SK-N-MC (cell line): ENCODE measurements around the gene RALGAPA2.

ENCODE experiments used
- EZH2 ChIP-seq: fragments of 200-600 bp; sonication (generic); IDR thresholded peaks from one replicate; pipeline ENCODE4 v1.6.1; 2017; ENCODE audit warnings: antibody characterized with exemption
- POLR2AphosphoS5 ChIP-seq: IDR thresholded peaks from 2 replicates; pipeline ENCODE4 v1.6.1; 2012; ENCODE audit warnings: mild to moderate bottlenecking, low read depth, low read length, borderline replicate concordance

GRCh38 chr20:20567712-20568111 lies 144.7 kb downstream of the RALGAPA2 start:
- no peak for TF ChIP-seq EZH2
- no peak for TF ChIP-seq POLR2AphosphoS5
